ENCODE results near the gene PRDM16.

PRDM16 gene

GRCh38 chr1:3323021-3323795, 254.2 kb downstream of the PRDM16 start:
- no peak for DNase-seq (ENCODE audit: low spot score)

- DNase-seq (ENCODE audit: low spot score): no peak
Measured at GRCh38 chr1:3323796-3324703, 255.0 kb downstream of the PRDM16 start.

GRCh38 chr1:3324704-3325535, 255.9 kb downstream of the PRDM16 start:
- DNase-seq (ENCODE audit: low spot score): no peak

- DNase-seq (ENCODE audit: low spot score): no peak
Measured at GRCh38 chr1:3326516-3327388, 257.7 kb downstream of the PRDM16 start.

- no peak for DNase-seq (ENCODE audit: low spot score)
Measured at GRCh38 chr1:3327389-3327702, 258.3 kb downstream of the PRDM16 start.

GRCh38 chr1:3327936-3328590, 259.1 kb downstream of the PRDM16 start:
- DNase-seq (ENCODE audit: low spot score): no peak

GRCh38 chr1:3329640-3330281, 260.8 kb downstream of the PRDM16 start:
- DNase-seq (ENCODE audit: low spot score): no peak

GRCh38 chr1:3330771-3331245, 261.8 kb downstream of the PRDM16 start:
- no peak for DNase-seq (ENCODE audit: low spot score)

- DNase-seq (ENCODE audit: low spot score): no peak
Measured at GRCh38 chr1:3331564-3331963, 262.6 kb downstream of the PRDM16 start.

GRCh38 chr1:3332043-3332442, 263.0 kb downstream of the PRDM16 start:
- no peak for DNase-seq (ENCODE audit: low spot score)

- no peak for DNase-seq (ENCODE audit: low spot score)
Measured at GRCh38 chr1:3332662-3333061, 263.7 kb downstream of the PRDM16 start.

- DNase-seq (ENCODE audit: low spot score): no peak
Measured at GRCh38 chr1:3333903-3334302, 264.9 kb downstream of the PRDM16 start.

- no peak for DNase-seq (ENCODE audit: low spot score)
Measured at GRCh38 chr1:3334366-3334765, 265.4 kb downstream of the PRDM16 start.

GRCh38 chr1:3335754-3336640, 267.0 kb downstream of the PRDM16 start:
- DNase-seq (ENCODE audit: low spot score): no peak

GRCh38 chr1:3336641-3337630, 267.9 kb downstream of the PRDM16 start:
- DNase-seq (ENCODE audit: low spot score): no peak

GRCh38 chr1:3337798-3338724, 269.1 kb downstream of the PRDM16 start:
- no peak for DNase-seq (ENCODE audit: low spot score)

GRCh38 chr1:3338725-3339070, 269.7 kb downstream of the PRDM16 start:
- DNase-seq (ENCODE audit: low spot score): no peak
